Colonic mucosa (tissue), 4 donors: Measurements from ENCODE around the gene SERPINA1. TPM values are rescaled to one million over a fixed set of nuclear protein-coding genes. Genes with fewer than 3 reads are reported as not detected.

Source experiments
- DNase-seq: peaks from one replicate; pipeline ENCODE4 v3.0.0-alpha.2; 2020
- H3K27ac ChIP-seq: fragments of 200-600 bp; one replicate; pipeline ENCODE4 v1.8.0; 2021
- H3K27me3 ChIP-seq: fragments of 200-600 bp; one replicate; pipeline ENCODE4 v1.8.0; 2021
- H3K36me3 ChIP-seq: fragments of 200-600 bp; one replicate; pipeline ENCODE4 v1.8.0; 2021
- H3K4me1 ChIP-seq: fragments of 200-600 bp; one replicate; pipeline ENCODE4 v1.8.0; 2021; ENCODE audit warnings: mild to moderate bottlenecking
- H3K4me3 ChIP-seq: fragments of 200-600 bp; one replicate; pipeline ENCODE4 v1.8.0; 2021
- H3K9ac ChIP-seq, 2 donors: one replicate each; pipeline ENCODE4 v1.7.0; 2013; ENCODE audit warnings: control low read depth in 2 of 2, low read depth in 2 of 2, low read length in 2 of 2
- H3K9me3 ChIP-seq: fragments of 200-600 bp; one replicate; pipeline ENCODE4 v1.8.0; 2021
- CTCF ChIP-seq: fragments of 200-600 bp; IDR thresholded peaks from one replicate; pipeline ENCODE4 v1.8.0; 2022; ENCODE audit warnings: antibody characterized with exemption, mild to moderate bottlenecking
- intact Hi-C: fragments of 100-400 bp; cut with DNase I; formaldehyde crosslinking; loops from one replicate; pipeline ENCODE4 v1.14.1; 2022
- total RNA-seq, 2 donors: library from RNA; stranded (reverse); fragmentation: NEBNext Ultra II Directional in 1 of 2; extraction: Animal tissue kit (Norgen Biotek cat#: 25700) in 1 of 2; gene quantifications; one replicate each; pipeline ENCODE4 v1.2.1, GENCODE V29; 2021
- donor health status: healthy.
- donor health status: DM: no; HTN: no; CAD: no.
- donor health status: DM: no; HTN: no; CAD: no.

SERPINA1 gene
- total RNA-seq: 100 to 1,000 TPM; 153 to 278 TPM

- no peak for TF ChIP-seq CTCF
- no peaks in the 10 kb centered on the region for H3K36me3 ChIP-seq
- no peaks in the 10 kb centered on the region for H3K27me3 ChIP-seq
- intact Hi-C loops: no loop called here
- no peaks in the 10 kb centered on the region for H3K9me3 ChIP-seq
- H3K9ac ChIP-seq: peak within 1 kb of the TSS; percentile 12 to 81
- DNase-seq: no peak
- peak within 1 kb of the TSS; percentile 62 for H3K27ac ChIP-seq
- H3K4me3 ChIP-seq: peak within 1 kb of the TSS; percentile 23
- H3K4me1 ChIP-seq: peaks cover 7% of the 10 kb centered on the region
These were observed at the start of gene SERPINA1 for GRCh38 chr14:94388384-94389103. Gene SERPINA1, minus strand, starts transcription at chr14:94388602. Its CDS starts 5,365 bp downstream, at chr14:94383237.

DNA sequence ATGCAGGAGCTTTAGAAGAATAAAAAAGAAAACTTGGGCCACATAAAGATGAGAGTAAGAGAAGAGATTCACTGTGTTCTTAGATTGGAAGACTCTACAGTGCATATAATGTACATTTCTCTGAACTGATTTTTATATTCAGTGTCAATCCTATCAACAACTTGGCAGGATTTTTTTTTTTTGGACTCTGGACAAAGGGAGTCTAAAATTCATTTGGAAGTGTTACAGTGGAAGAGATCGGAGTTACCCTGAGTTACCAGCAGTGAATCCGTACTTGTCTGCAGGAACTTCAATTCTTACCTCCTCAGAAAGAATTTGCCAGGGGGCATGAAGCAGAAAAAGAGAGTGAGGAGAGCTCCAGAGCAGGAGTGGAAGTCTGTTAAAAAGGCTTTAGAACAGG, 40.2 kb upstream of the SERPINA1 start:
- intact Hi-C loops: loop anchor here (10.0 kb wide), 1 partner anchor 256 kb away; no protein-coding TSS in a partner anchor
- no peak for DNase-seq
- TF ChIP-seq CTCF: no peak
- Histone ChIP-seq H3K36me3 (no peaks in the 10 kb centered on the region), H3K4me3 (no peak overlapping the region), H3K9ac (no peak overlapping the region), H3K9me3 (no peaks in the 10 kb centered on the region), H3K27ac (no peak overlapping the region), H3K4me1 (no peaks in the 10 kb centered on the region), H3K27me3 (no peaks in the 10 kb centered on the region)

- Histone ChIP-seq H3K9me3 (no peaks in the 10 kb centered on the region), H3K27me3 (peaks cover 3% of the 10 kb centered on the region), H3K4me1 (no peaks in the 10 kb centered on the region), H3K27ac (no peak overlapping the region), H3K36me3 (no peaks in the 10 kb centered on the region), H3K4me3 (no peak overlapping the region), H3K9ac (no peak overlapping the region)
- no peak for TF ChIP-seq CTCF
- intact Hi-C loops: loop anchor here (10.0 kb wide), 1 partner anchor 258 kb away; no protein-coding TSS in a partner anchor
- DNase-seq: no peak
These were observed 38.7 kb upstream of the SERPINA1 start for GRCh38 chr14:94427016-94427613.

- Histone ChIP-seq H3K4me3 (no peak overlapping the region), H3K27ac (no peak overlapping the region), H3K27me3 (peaks cover 3% of the 10 kb centered on the region), H3K9ac (no peak overlapping the region), H3K36me3 (no peaks in the 10 kb centered on the region), H3K9me3 (no peaks in the 10 kb centered on the region), H3K4me1 (no peaks in the 10 kb centered on the region)
- intact Hi-C loops: loop anchor here (10.0 kb wide), 1 partner anchor 258 kb away; no protein-coding TSS in a partner anchor
- TF ChIP-seq CTCF: no peak
- no peak for DNase-seq
These were observed 38.1 kb upstream of the SERPINA1 start for GRCh38 chr14:94426526-94426925.

GRCh38 chr14:94424371-94424770, 36.0 kb upstream of the SERPINA1 start:
- DNase-seq: no peak
- Histone ChIP-seq H3K36me3 (no peaks in the 10 kb centered on the region), H3K4me3 (no peak overlapping the region), H3K27me3 (peaks cover 3% of the 10 kb centered on the region), H3K27ac (no peak overlapping the region), H3K9ac (no peak overlapping the region), H3K9me3 (no peaks in the 10 kb centered on the region), H3K4me1 (no peaks in the 10 kb centered on the region)
- TF ChIP-seq CTCF: no peak
- intact Hi-C loops: loop anchor here (10.0 kb wide), 1 partner anchor 260 kb away; no protein-coding TSS in a partner anchor
